GM18502 (cell line): Measurements from ENCODE around the gene ABHD1.

Source experiments
- ATAC-seq: cut with Tn5 transposase; IDR thresholded peaks from one replicate; pipeline ENCODE4 v1.9.1; 2021; ENCODE audit warnings: mild to moderate bottlenecking; ENCODE audit not compliant: unreplicated experiment, poor library complexity

Gene ABHD1

GRCh38 chr2:27133905-27134780 lies 10.5 kb downstream of the ABHD1 start, which contains the start of gene PREB:
PREB (minus strand) TSS chr2:27134636; CDS start chr2:27134421, 215 bp downstream.
- ATAC-seq, result peak; percentile 89

- no peak for ATAC-seq
Observed at GRCh38 chr2:27134781-27135477, 11.3 kb downstream of the ABHD1 start.

- ATAC-seq, result no peak
Observed at GRCh38 chr2:27135478-27135955, 11.9 kb downstream of the ABHD1 start.

- no peak for ATAC-seq
Observed at GRCh38 chr2:27136751-27137150, 13.1 kb downstream of the ABHD1 start.

GRCh38 chr2:27137322-27137935 lies 13.8 kb downstream of the ABHD1 start:
- ATAC-seq, result no peak

- ATAC-seq, result no peak
Observed at GRCh38 chr2:27138111-27138510, 14.5 kb downstream of the ABHD1 start.

- no peak for ATAC-seq
Observed at GRCh38 chr2:27139310-27139709, 15.7 kb downstream of the ABHD1 start, which contains the start of gene PRR30. PRR30 (minus strand) TSS chr2:27139410; CDS start chr2:27138329, 1,081 bp downstream.

GRCh38 chr2:27143285-27143684 lies 19.7 kb downstream of the ABHD1 start:
- no peak for ATAC-seq

- no peak for ATAC-seq
Observed at GRCh38 chr2:27145682-27146081, 22.1 kb downstream of the ABHD1 start.

- ATAC-seq, result no peak
Observed at GRCh38 chr2:27147935-27148334, 24.3 kb downstream of the ABHD1 start.

- no peak for ATAC-seq
Observed at GRCh38 chr2:27148801-27149439, 25.3 kb downstream of the ABHD1 start, which contains the start of gene TCF23. TCF23 (plus strand) TSS chr2:27149004; CDS start chr2:27149134, 130 bp downstream.

GRCh38 chr2:27149570-27150405 lies 26.2 kb downstream of the ABHD1 start:
- ATAC-seq, result no peak

GRCh38 chr2:27150639-27151230 lies 27.1 kb downstream of the ABHD1 start:
- no peak for ATAC-seq

- ATAC-seq, result no peak
Observed at GRCh38 chr2:27152102-27152795, 28.6 kb downstream of the ABHD1 start.

- no peak for ATAC-seq
Observed at GRCh38 chr2:27152796-27153464, 29.3 kb downstream of the ABHD1 start.

GRCh38 chr2:27154488-27154887 lies 30.9 kb downstream of the ABHD1 start:
- ATAC-seq, result no peak

- ATAC-seq, result no peak
Observed at GRCh38 chr2:27155069-27155520, 31.5 kb downstream of the ABHD1 start.

GRCh38 chr2:27158468-27158867 lies 34.9 kb downstream of the ABHD1 start:
- no peak for ATAC-seq
